ENCODE results near the gene MYO1A. TPM values are rescaled to one million over a fixed set of nuclear protein-coding genes. Genes with fewer than 3 reads are reported as not detected.

Gene MYO1A
- total and polyA plus RNA-seq, 2 donors (not counting 1 experiment from before 2014, with no cell fraction given): 0.55 to 1.3 TPM

DNA sequence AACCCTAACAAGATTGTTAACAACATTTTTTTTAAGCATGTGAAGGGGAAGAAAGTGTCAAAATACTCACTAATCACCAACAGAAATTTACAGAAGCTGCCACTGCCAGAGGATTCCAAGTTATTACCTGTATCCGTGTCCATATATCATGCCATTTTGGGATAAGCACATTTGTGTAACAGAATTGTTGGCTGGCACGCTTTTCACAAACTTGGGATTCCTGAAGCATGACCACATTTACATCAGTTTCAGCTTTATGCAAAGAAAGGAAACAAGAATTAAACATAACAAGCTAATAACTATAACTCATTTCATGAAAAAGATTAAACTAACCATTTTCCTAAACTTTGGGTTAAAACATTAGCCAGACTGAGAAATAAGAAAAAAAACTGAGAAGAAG, 22.7 kb upstream of the MYO1A start:
- H4K20me1 ChIP-seq (ENCODE audit: control insufficient read depth, insufficient read depth, low read length, poor library complexity, severe bottlenecking): no peaks in the 10 kb centered on the region
- H3K9me3 Mint-ChIP-seq (ENCODE audit: insufficient read depth): no peaks in the 10 kb centered on the region
- no peaks in the 10 kb centered on the region for H3K9me3 ChIP-seq (ENCODE audit: control extremely low read depth in 1 of 3, control insufficient read depth in 2 of 3, insufficient read depth in 1 of 3, low read length in 2 of 3)
- H3K27me3 Mint-ChIP-seq: no peaks in the 10 kb centered on the region
- H3K4me3 Mint-ChIP-seq: peak overlapping the region; percentile 75
- H3K27ac Mint-ChIP-seq: peak overlapping the region; percentile 75
- peaks cover 8 to 33% of the 10 kb centered on the region in 2 experiments for H3K36me3 ChIP-seq (replicated peaks in 1 of 2; ENCODE audit: control extremely low read depth in 1 of 2, control insufficient read depth in 1 of 2, extremely low read depth in 1 of 2, insufficient read depth in 2 of 2, low read length in 1 of 2)
- H3K4me3 ChIP-seq (ENCODE audit: control extremely low read depth in 1 of 5, extremely low read depth in 1 of 5, insufficient read depth in 1 of 5, low read depth in 2 of 5, low read length in 4 of 5): no peak overlapping the region
- WGBS (ENCODE audit: insufficient coverage): 0% methylated on average over 1 of the region's 2 CpGs
- ATAC-seq (ENCODE audit: low read depth) (no peak), DNase-seq (no peak)
- peaks cover 63% of the 10 kb centered on the region for H3K79me2 ChIP-seq (ENCODE audit: control insufficient read depth, insufficient read depth, low read length)
- H3K4me2 ChIP-seq (replicated peaks; ENCODE audit: low read depth, low read length, poor library complexity, severe bottlenecking): peak overlapping the region; percentile 38
- no peak overlapping the region for H3K9ac ChIP-seq (ENCODE audit: low read length)
- no peaks in the 10 kb centered on the region for H3K27me3 ChIP-seq (replicated peaks in 1 of 4; ENCODE audit: control extremely low read depth in 1 of 4, control insufficient read depth in 3 of 4, insufficient read depth in 4 of 4, low read length in 3 of 4)
- POLR2A ChIA-PET: interaction anchor here (0.7 to 2.2 kb wide), 6 partner anchors 14 to 684 kb away, joined by 3 to 15 read pairs (median 4); partner anchors contain the start of gene NAB2
- intact Hi-C loops (cut with micrococcal nuclease): loop anchor here (10.0 kb wide), 1 partner anchor 918 kb away; the partner anchor contains the start of genes MYL6 and MYL6B
- H3K4me1 ChIP-seq (ENCODE audit: control insufficient read depth in 2 of 2, insufficient read depth in 2 of 2, low read length in 2 of 2): peaks cover 11 to 24% of the 10 kb centered on the region in 2 donors
- no peak for TF ChIP-seq EZH2 (IDR thresholded peaks at IDR 0.05; ENCODE audit: borderline replicate concordance, insufficient read depth, low read depth, low read length, poor library complexity, severe bottlenecking)
- TF ChIP-seq, protein P1, sequence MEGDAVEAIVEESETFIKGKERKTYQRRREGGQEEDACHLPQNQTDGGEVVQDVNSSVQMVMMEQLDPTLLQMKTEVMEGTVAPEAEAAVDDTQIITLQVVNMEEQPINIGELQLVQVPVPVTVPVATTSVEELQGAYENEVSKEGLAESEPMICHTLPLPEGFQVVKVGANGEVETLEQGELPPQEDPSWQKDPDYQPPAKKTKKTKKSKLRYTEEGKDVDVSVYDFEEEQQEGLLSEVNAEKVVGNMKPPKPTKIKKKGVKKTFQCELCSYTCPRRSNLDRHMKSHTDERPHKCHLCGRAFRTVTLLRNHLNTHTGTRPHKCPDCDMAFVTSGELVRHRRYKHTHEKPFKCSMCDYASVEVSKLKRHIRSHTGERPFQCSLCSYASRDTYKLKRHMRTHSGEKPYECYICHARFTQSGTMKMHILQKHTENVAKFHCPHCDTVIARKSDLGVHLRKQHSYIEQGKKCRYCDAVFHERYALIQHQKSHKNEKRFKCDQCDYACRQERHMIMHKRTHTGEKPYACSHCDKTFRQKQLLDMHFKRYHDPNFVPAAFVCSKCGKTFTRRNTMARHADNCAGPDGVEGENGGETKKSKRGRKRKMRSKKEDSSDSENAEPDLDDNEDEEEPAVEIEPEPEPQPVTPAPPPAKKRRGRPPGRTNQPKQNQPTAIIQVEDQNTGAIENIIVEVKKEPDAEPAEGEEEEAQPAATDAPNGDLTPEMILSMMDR (IDR thresholded peaks at IDR 0.05): no peak
- H3K4me1 Mint-ChIP-seq: peaks cover 26% of the 10 kb centered on the region
- CTCF ChIA-PET: interaction anchor here (0.8 to 20.9 kb wide), 7 partner anchors 10 to 380 kb away, joined by 3 to 420 read pairs (median 10); partner anchors contain the start of genes LRP1, NAB2 and STAT6
- no peak overlapping the region for H3K27ac ChIP-seq (ENCODE audit: low read length in 2 of 2)
- H2AFZ ChIP-seq (ENCODE audit: insufficient read depth, low read depth, low read length, poor library complexity, severe bottlenecking): no peak overlapping the region

DNA sequence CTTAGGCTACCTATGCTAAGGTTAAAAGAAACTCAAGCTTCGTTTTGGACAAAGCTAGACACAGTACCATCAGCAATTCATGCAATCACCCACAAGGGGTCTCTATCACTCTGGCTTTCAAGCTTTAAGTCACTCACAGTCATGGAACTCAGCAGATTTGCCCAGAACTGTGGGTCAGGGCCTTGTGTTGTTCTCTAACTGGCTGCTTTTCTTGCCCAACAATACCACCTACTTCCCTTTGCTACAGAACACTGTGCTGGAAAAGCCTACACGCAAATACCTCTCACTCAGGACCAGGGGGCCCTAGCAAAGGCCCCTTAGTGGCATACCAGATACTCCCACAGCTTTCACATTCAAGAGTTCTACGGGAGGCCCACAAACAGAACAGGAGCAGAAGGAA, 19.6 kb upstream of the MYO1A start:
- H3K79me2 ChIP-seq (ENCODE audit: control insufficient read depth, insufficient read depth, low read length): peaks cover 45% of the 10 kb centered on the region
- H3K27me3 Mint-ChIP-seq: no peaks in the 10 kb centered on the region
- no peak overlapping the region for H3K4me3 ChIP-seq (ENCODE audit: control extremely low read depth in 1 of 5, extremely low read depth in 1 of 5, insufficient read depth in 1 of 5, low read depth in 2 of 5, low read length in 4 of 5)
- H3K4me3 Mint-ChIP-seq: no peak overlapping the region
- peak overlapping the region; percentile 49 for H2AFZ ChIP-seq (ENCODE audit: insufficient read depth, low read depth, low read length, poor library complexity, severe bottlenecking)
- peak; percentile 85 for DNase-seq
- H3K9me3 Mint-ChIP-seq (ENCODE audit: insufficient read depth): no peaks in the 10 kb centered on the region
- peaks cover 32% of the 10 kb centered on the region for H3K4me1 Mint-ChIP-seq
- H3K36me3 ChIP-seq (replicated peaks in 1 of 2; ENCODE audit: control extremely low read depth in 1 of 2, control insufficient read depth in 1 of 2, extremely low read depth in 1 of 2, insufficient read depth in 2 of 2, low read length in 1 of 2): peaks cover 8 to 34% of the 10 kb centered on the region in 2 experiments
- H3K27me3 ChIP-seq (replicated peaks in 1 of 4; ENCODE audit: control extremely low read depth in 1 of 4, control insufficient read depth in 3 of 4, insufficient read depth in 4 of 4, low read length in 3 of 4): no peaks in the 10 kb centered on the region
- peak overlapping the region; percentile 14 for H3K4me2 ChIP-seq (replicated peaks; ENCODE audit: low read depth, low read length, poor library complexity, severe bottlenecking)
- peaks cover 12 to 23% of the 10 kb centered on the region in 2 donors for H3K4me1 ChIP-seq (ENCODE audit: control insufficient read depth in 2 of 2, insufficient read depth in 2 of 2, low read length in 2 of 2)
- intact Hi-C loops (cut with micrococcal nuclease): loop anchor here (1.0 to 5.0 kb wide), 7 partner anchors 9 to 173 kb away; partner anchors contain the start of gene NEMP1
- no peak for TF ChIP-seq EZH2 (IDR thresholded peaks at IDR 0.05; ENCODE audit: borderline replicate concordance, insufficient read depth, low read depth, low read length, poor library complexity, severe bottlenecking)
- TF ChIP-seq, protein P1 (IDR thresholded peaks at IDR 0.05): peak; percentile 85
- no peak overlapping the region for H3K9ac ChIP-seq (ENCODE audit: low read length)
- H3K27ac Mint-ChIP-seq: peak overlapping the region; percentile 82
- no peaks in the 10 kb centered on the region for H4K20me1 ChIP-seq (ENCODE audit: control insufficient read depth, insufficient read depth, low read length, poor library complexity, severe bottlenecking)
- POLR2A ChIA-PET: interaction anchor here (0.6 to 3.1 kb wide), 9 partner anchors 10 to 113 kb away, joined by 3 to 68 read pairs (median 4); partner anchors contain the start of genes NEMP1 and STAT6
- peak; percentile 100 for ATAC-seq (ENCODE audit: low read depth)
- CTCF ChIA-PET: interaction anchor here (0.6 to 20.9 kb wide), 36 partner anchors 10 to 327 kb away, joined by 3 to 420 read pairs (median 5); partner anchors contain the start of genes LRP1, NAB2, NEMP1 and STAT6
- 19% methylated on average over 3 of the region's 3 CpGs for WGBS (ENCODE audit: insufficient coverage)
- no peaks in the 10 kb centered on the region for H3K9me3 ChIP-seq (ENCODE audit: control extremely low read depth in 1 of 3, control insufficient read depth in 2 of 3, insufficient read depth in 1 of 3, low read length in 2 of 3)
- peak overlapping the region; percentile 30 to 53 for H3K27ac ChIP-seq (ENCODE audit: low read length in 2 of 2)

All from B cell (primary cell).